ENCODE data around the gene LUZP2.

GRCh38 chr11:24820541-24820940 lies 323.7 kb downstream of the LUZP2 start:
- no peak for TF ChIP-seq CTCF (IDR thresholded peaks at IDR 0.05; ENCODE audit: low read length)
- no peak for TF ChIP-seq EZH2 (IDR thresholded peaks at IDR 0.05; ENCODE audit: borderline replicate concordance, low read length)
